H9 (cell line): ENCODE measurements around the gene BABAM1. TPM values are rescaled to one million over a fixed set of nuclear protein-coding genes. Genes with fewer than 3 reads are reported as not detected.

ENCODE experiments used
- DNase-seq: peaks from one replicate; pipeline ENCODE4 v3.0.0-alpha.2; 2017
- H2AFZ ChIP-seq: one replicate; pipeline ENCODE4 v1.6.1; 2013; ENCODE audit warnings: mild to moderate bottlenecking, low read length, control low read depth, moderate library complexity
- H2AK5ac ChIP-seq: 2 replicates; pipeline ENCODE4 v1.6.1; 2013; ENCODE audit warnings: low read length, control low read depth, mixed read lengths; ENCODE audit not compliant: insufficient read length
- H2BK120ac ChIP-seq: one replicate; pipeline ENCODE4 v1.6.1; 2013; ENCODE audit warnings: low read depth, mild to moderate bottlenecking, low read length, control low read depth, inconsistent platforms; ENCODE audit not compliant: poor library complexity, severe bottlenecking
- H2BK12ac ChIP-seq: 2 replicates; pipeline ENCODE4 v1.6.1; 2013; ENCODE audit warnings: low read length, control low read depth, mixed read lengths, low read depth; ENCODE audit not compliant: insufficient read length
- H2BK15ac ChIP-seq: 2 replicates; pipeline ENCODE4 v1.6.1; 2013; ENCODE audit warnings: low read depth, low read length, control low read depth
- H2BK20ac ChIP-seq: one replicate; pipeline ENCODE4 v1.6.1; 2013; ENCODE audit warnings: low read depth, mild to moderate bottlenecking, low read length, control low read depth, inconsistent platforms; ENCODE audit not compliant: poor library complexity, severe bottlenecking
- H2BK5ac ChIP-seq: 2 replicates; pipeline ENCODE4 v1.6.1; 2013; ENCODE audit warnings: low read length, control low read depth, mixed read lengths; ENCODE audit not compliant: insufficient read length
- H3K14ac ChIP-seq: 2 replicates; pipeline ENCODE4 v1.6.1; 2013; ENCODE audit warnings: low read length, control low read depth; ENCODE audit not compliant: insufficient read depth
- H3K18ac ChIP-seq: 2 replicates; pipeline ENCODE4 v1.6.1; 2013; ENCODE audit warnings: low read depth, mild to moderate bottlenecking, mixed read lengths, low read length, control low read depth; ENCODE audit not compliant: insufficient read length
- H3K23ac ChIP-seq: 2 replicates; pipeline ENCODE4 v1.6.1; 2013; ENCODE audit warnings: low read length, control low read depth, mixed read lengths, low read depth; ENCODE audit not compliant: insufficient read length
- H3K23me2 ChIP-seq: 2 replicates; pipeline ENCODE4 v1.6.1; 2013; ENCODE audit warnings: low read depth, mild to moderate bottlenecking, mixed read lengths, low read length, control low read depth; ENCODE audit not compliant: insufficient read length, poor library complexity, severe bottlenecking
- H3K27ac ChIP-seq: 2 replicates; pipeline ENCODE4 v1.5.1; 2013; ENCODE audit warnings: low read length, control low read depth, mixed read lengths, low read depth; ENCODE audit not compliant: insufficient read length
- H3K27me3 ChIP-seq: 2 replicates; pipeline ENCODE4 v1.6.1; 2013; ENCODE audit warnings: low read length, control low read depth, inconsistent platforms; ENCODE audit not compliant: insufficient read depth
- H3K4ac ChIP-seq: 2 replicates; pipeline ENCODE4 v1.6.1; 2013; ENCODE audit warnings: low read depth, mild to moderate bottlenecking, control low read depth, inconsistent platforms, low read length, moderate library complexity
- H3K4me1 ChIP-seq: 2 replicates; pipeline ENCODE4 v1.6.1; 2013; ENCODE audit warnings: low read length, control low read depth, inconsistent platforms; ENCODE audit not compliant: insufficient read depth
- H3K4me2 ChIP-seq: 2 replicates; pipeline ENCODE4 v1.6.1; 2013; ENCODE audit warnings: low read length, control low read depth, mixed read lengths; ENCODE audit not compliant: insufficient read length, insufficient read depth
- H3K56ac ChIP-seq: 2 replicates; pipeline ENCODE4 v1.6.1; 2013; ENCODE audit warnings: low read depth, mild to moderate bottlenecking, mixed read lengths, low read length, control low read depth; ENCODE audit not compliant: insufficient read length
- H3K79me1 ChIP-seq: 2 replicates; pipeline ENCODE4 v1.6.1; 2013; ENCODE audit warnings: low read depth, mild to moderate bottlenecking, moderate library complexity, low read length, control low read depth, inconsistent platforms; ENCODE audit not compliant: insufficient read depth, poor library complexity, severe bottlenecking
- H3K79me2 ChIP-seq: 2 replicates; pipeline ENCODE4 v1.6.1; 2013; ENCODE audit warnings: low read length, control low read depth, inconsistent platforms; ENCODE audit not compliant: insufficient read depth
- H3K9ac ChIP-seq: 2 replicates; pipeline ENCODE4 v1.6.1; 2013; ENCODE audit warnings: low read length, control low read depth, mixed read lengths; ENCODE audit not compliant: insufficient read length; ENCODE audit errors: extremely low read depth
- H3K9me3 ChIP-seq: one replicate; pipeline ENCODE4 v1.6.1; 2013; ENCODE audit warnings: low read depth, low read length, inconsistent platforms; ENCODE audit not compliant: control insufficient read depth
- H3T11ph ChIP-seq: one replicate; pipeline ENCODE4 v1.6.1; 2013; ENCODE audit warnings: mild to moderate bottlenecking, low read length, control low read depth, inconsistent platforms
- H4K20me1 ChIP-seq: one replicate; pipeline ENCODE4 v1.6.1; 2013; ENCODE audit not compliant: control insufficient read depth, insufficient read length, insufficient read depth
- H4K5ac ChIP-seq: 2 replicates; pipeline ENCODE4 v1.6.1; 2013; ENCODE audit warnings: low read depth, mild to moderate bottlenecking, mixed read lengths, low read length, control low read depth; ENCODE audit not compliant: insufficient read length
- H4K8ac ChIP-seq: replicated peaks from 2 replicates; pipeline ENCODE4 v1.6.1; 2013; ENCODE audit warnings: low read length, control low read depth, mixed read lengths, low read depth; ENCODE audit not compliant: insufficient read length
- H4K91ac ChIP-seq: 2 replicates; pipeline ENCODE4 v1.6.1; 2013; ENCODE audit warnings: low read depth, mild to moderate bottlenecking, moderate library complexity, mixed read lengths, low read length, control low read depth; ENCODE audit not compliant: insufficient read length
- H3K27ac Mint-ChIP-seq, 3 experiments: 2 replicates in 2 of 3; 3 replicates in 1 of 3; pipeline ENCODE4 v1.8.0; 2020 to 2021; ENCODE audit warnings: mixed read lengths in 3 of 3, mild to moderate bottlenecking in 1 of 3, moderate library complexity in 1 of 3
- H3K27me3 Mint-ChIP-seq: 2 replicates; pipeline ENCODE4 v1.8.0; 2021; ENCODE audit warnings: low read depth, mild to moderate bottlenecking, moderate library complexity, mixed read lengths
- H3K36me3 Mint-ChIP-seq, 3 experiments: 2 replicates in 2 of 3; 3 replicates in 1 of 3; pipeline ENCODE4 v1.8.0; 2020 to 2021; ENCODE audit warnings: low read depth in 3 of 3, mixed read lengths in 3 of 3; ENCODE audit not compliant: insufficient read depth in 1 of 3
- H3K4me1 Mint-ChIP-seq, 2 experiments: 2 replicates each; pipeline ENCODE4 v1.8.0; 2020; ENCODE audit warnings: mixed read lengths in 2 of 2
- H3K4me3 Mint-ChIP-seq, 2 experiments: 2 replicates in 1 of 2; 3 replicates in 1 of 2; pipeline ENCODE4 v1.8.0; 2020 to 2021; ENCODE audit warnings: mild to moderate bottlenecking in 2 of 2, mixed read lengths in 2 of 2, moderate library complexity in 1 of 2
- H3K9me3 Mint-ChIP-seq, 2 experiments: 2 replicates in 1 of 2; 3 replicates in 1 of 2; pipeline ENCODE4 v1.8.0; 2020; ENCODE audit warnings: mild to moderate bottlenecking in 2 of 2, mixed read lengths in 2 of 2, moderate library complexity in 1 of 2
- CTCF ChIP-seq: fragments of 200-600 bp; sonication (generic); conservative IDR thresholded peaks from 3 replicates; pipeline ENCODE4 v1.8.0; 2021; ENCODE audit warnings: antibody characterized with exemption, mild to moderate bottlenecking
- WGBS: extraction: QIAGEN DNeasy Blood & Tissue Kit; methylation state at CpG from one replicate; pipeline ENCODE4 v1.1.7; 2013; ENCODE audit warnings: missing lambda C conversion rate, low lambda C conversion rate, mixed read lengths; ENCODE audit not compliant: insufficient read length; ENCODE audit errors: extremely low coverage; 5-methylcytosine and 5-hydroxymethylcytosine counted together
- total RNA-seq: library from RNA; stranded (reverse); gene quantifications from 2 replicates; pipeline ENCODE4 v1.2.1, GENCODE V29; 2021

BABAM1 gene
- total RNA-seq, 1 experiment from 2014 or later, result 130 TPM

- H2BK5ac ChIP-seq, result no peak overlapping the region
- H3K9ac ChIP-seq, result no peak overlapping the region
- H4K20me1 ChIP-seq, result no peaks in the 10 kb centered on the region
- no peaks in the 10 kb centered on the region for H3K9me3 ChIP-seq
- no peaks in the 10 kb centered on the region for H3K79me1 ChIP-seq
- no peak overlapping the region for H2AFZ ChIP-seq
- H4K91ac ChIP-seq, result no peak overlapping the region
- H3K9me3 Mint-ChIP-seq, result no peaks in the 10 kb centered on the region
- no peak overlapping the region for H3K4me2 ChIP-seq
- H2BK15ac ChIP-seq, result no peak overlapping the region
- H3K27me3 Mint-ChIP-seq, result no peaks in the 10 kb centered on the region
- H3K23ac ChIP-seq, result no peak overlapping the region
- DNase-seq, result no peak
- H3K18ac ChIP-seq, result no peak overlapping the region
- H3K27ac ChIP-seq, result no peak overlapping the region
- no peak overlapping the region for H3K4me3 Mint-ChIP-seq
- H4K8ac ChIP-seq, result no peak overlapping the region
- H3T11ph ChIP-seq, result no peak overlapping the region
- H2AK5ac ChIP-seq, result no peak overlapping the region
- H3K79me2 ChIP-seq, result no peaks in the 10 kb centered on the region
- peaks cover 2% of the 10 kb centered on the region for H3K23me2 ChIP-seq
- no peak overlapping the region for H2BK12ac ChIP-seq
- no CpG with 5 or more reads among the region's 19 CpGs for WGBS
- peaks cover 38 to 67% (median 65%) of the 10 kb centered on the region in 3 experiments; a peak in 6 of 7 replicates for H3K36me3 Mint-ChIP-seq
- no peak overlapping the region for H2BK20ac ChIP-seq
- no peak overlapping the region for H2BK120ac ChIP-seq
- H3K14ac ChIP-seq, result no peak overlapping the region
- no peak overlapping the region for H4K5ac ChIP-seq
- H3K27ac Mint-ChIP-seq, result peak overlapping the region in 2 of 3 experiments; percentile 34 to 57; a peak in 1 of 7 replicates
- no peaks in the 10 kb centered on the region for H3K4me1 Mint-ChIP-seq
- H3K4me1 ChIP-seq, result no peaks in the 10 kb centered on the region
- no peak overlapping the region for H3K4ac ChIP-seq
- no peak overlapping the region for H3K56ac ChIP-seq
- H3K27me3 ChIP-seq, result no peaks in the 10 kb centered on the region
- TF ChIP-seq CTCF, result no peak
Observed at GRCh38 chr19:17275441-17276175, 8.4 kb downstream of the BABAM1 start.
